ENCODE results near the gene ALKBH8. TPM values are rescaled to one million over a fixed set of nuclear protein-coding genes. Genes with fewer than 3 reads are reported as not detected.

ALKBH8 gene
- total and polyA plus RNA-seq, 2 experiments from 2014 or later: 2.7 to 5.2 TPM

DNA sequence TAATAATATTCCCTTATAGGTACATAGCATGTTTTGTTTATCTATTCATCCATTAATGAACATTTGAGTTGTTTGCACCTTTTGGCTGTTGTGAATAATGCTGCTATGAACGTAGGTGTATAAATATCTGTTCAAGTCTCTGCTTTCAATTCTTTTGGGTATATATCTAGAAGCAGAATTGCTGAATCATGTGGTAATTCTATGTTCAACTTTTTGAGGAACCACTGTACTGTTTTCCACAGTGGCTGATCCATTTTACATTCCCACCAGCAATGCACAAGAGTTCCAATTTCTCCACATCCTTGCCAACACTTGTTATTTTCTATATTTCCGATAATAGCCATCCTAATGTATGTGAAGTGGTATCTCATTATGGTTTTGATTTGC is 56.7 kb downstream of the ALKBH8 start:
- TF ChIP-seq, protein P1, sequence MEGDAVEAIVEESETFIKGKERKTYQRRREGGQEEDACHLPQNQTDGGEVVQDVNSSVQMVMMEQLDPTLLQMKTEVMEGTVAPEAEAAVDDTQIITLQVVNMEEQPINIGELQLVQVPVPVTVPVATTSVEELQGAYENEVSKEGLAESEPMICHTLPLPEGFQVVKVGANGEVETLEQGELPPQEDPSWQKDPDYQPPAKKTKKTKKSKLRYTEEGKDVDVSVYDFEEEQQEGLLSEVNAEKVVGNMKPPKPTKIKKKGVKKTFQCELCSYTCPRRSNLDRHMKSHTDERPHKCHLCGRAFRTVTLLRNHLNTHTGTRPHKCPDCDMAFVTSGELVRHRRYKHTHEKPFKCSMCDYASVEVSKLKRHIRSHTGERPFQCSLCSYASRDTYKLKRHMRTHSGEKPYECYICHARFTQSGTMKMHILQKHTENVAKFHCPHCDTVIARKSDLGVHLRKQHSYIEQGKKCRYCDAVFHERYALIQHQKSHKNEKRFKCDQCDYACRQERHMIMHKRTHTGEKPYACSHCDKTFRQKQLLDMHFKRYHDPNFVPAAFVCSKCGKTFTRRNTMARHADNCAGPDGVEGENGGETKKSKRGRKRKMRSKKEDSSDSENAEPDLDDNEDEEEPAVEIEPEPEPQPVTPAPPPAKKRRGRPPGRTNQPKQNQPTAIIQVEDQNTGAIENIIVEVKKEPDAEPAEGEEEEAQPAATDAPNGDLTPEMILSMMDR (IDR thresholded peaks at IDR 0.05; ENCODE audit: poor library complexity): no peak
- TF ChIP-seq EZH2 (IDR thresholded peaks at IDR 0.05; ENCODE audit: borderline replicate concordance) (no peak), EZH2phosphoT487 (IDR thresholded peaks at IDR 0.05; ENCODE audit: low read depth, severe bottlenecking, unreplicated experiment) (no peak)
- Histone ChIP-seq H4K20me1 (ENCODE audit: insufficient read depth, poor library complexity, severe bottlenecking) (no peaks in the 10 kb centered on the region), H2AFZ (no peak overlapping the region), H3K4me2 (no peak overlapping the region), H3K9me3 (ENCODE audit: low read depth) (no peaks in the 10 kb centered on the region), H3K4me1 (ENCODE audit: insufficient read depth) (no peaks in the 10 kb centered on the region), H3K27ac (no peak overlapping the region), H3K9me2 (replicated peaks; ENCODE audit: insufficient read depth) (no peaks in the 10 kb centered on the region), H3K4me3 (no peak overlapping the region), H3K27me3 (no peaks in the 10 kb centered on the region), H3K36me3 (replicated peaks; ENCODE audit: insufficient read depth, low read depth) (no peaks in the 10 kb centered on the region), H3K79me2 (no peaks in the 10 kb centered on the region)
- 96% methylated on average over 2 of the region's 2 CpGs for WGBS (ENCODE audit: low lambda C conversion rate, missing lambda C conversion rate)
- DNase-seq (ENCODE audit: low spot score): no peak

DNA sequence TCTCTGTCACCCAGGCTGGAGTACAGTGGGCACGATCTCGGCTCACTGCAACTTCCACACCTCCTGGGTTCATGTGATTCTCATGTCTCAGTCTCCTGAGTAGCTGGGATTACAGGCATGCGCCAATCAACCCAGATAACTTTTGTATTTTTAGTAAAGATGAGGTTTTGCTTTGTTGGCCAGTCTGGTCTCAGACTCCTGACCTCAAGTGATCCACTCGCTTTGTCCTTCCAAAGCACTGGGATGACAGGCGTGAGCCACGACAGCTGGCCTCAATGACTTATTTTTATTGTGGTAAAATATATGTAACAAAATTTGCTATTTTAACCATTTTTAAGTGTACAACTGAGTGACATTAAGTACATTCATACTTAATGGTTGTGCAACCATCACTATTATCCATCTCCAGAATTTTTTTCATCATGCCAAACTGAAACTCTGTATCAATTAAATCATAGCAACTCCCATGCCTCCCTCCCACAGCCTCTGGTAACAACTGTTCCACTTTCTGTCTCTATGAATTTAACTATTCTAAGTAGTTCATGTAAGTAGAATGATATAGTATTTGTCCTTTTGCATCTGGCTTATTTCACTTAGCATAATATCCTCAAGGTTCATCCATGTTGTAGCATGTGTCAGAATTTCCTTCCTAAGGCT is 57.2 kb downstream of the ALKBH8 start:
- H2AFZ ChIP-seq: no peak overlapping the region
- H3K4me3 ChIP-seq: no peak overlapping the region
- TF ChIP-seq EZH2 (IDR thresholded peaks at IDR 0.05; ENCODE audit: borderline replicate concordance) (no peak), EZH2phosphoT487 (IDR thresholded peaks at IDR 0.05; ENCODE audit: low read depth, severe bottlenecking, unreplicated experiment) (no peak)
- TF ChIP-seq, protein P1 (IDR thresholded peaks at IDR 0.05; ENCODE audit: poor library complexity): no peak
- 97% methylated on average over 6 of the region's 6 CpGs for WGBS (ENCODE audit: low lambda C conversion rate, missing lambda C conversion rate)
- no peaks in the 10 kb centered on the region for H3K9me3 ChIP-seq (ENCODE audit: low read depth)
- H3K9me2 ChIP-seq (replicated peaks; ENCODE audit: insufficient read depth): no peaks in the 10 kb centered on the region
- no peaks in the 10 kb centered on the region for H3K36me3 ChIP-seq (replicated peaks; ENCODE audit: insufficient read depth, low read depth)
- no peak for DNase-seq (ENCODE audit: low spot score)
- no peaks in the 10 kb centered on the region for H4K20me1 ChIP-seq (ENCODE audit: insufficient read depth, poor library complexity, severe bottlenecking)
- no peaks in the 10 kb centered on the region for H3K4me1 ChIP-seq (ENCODE audit: insufficient read depth)
- H3K79me2 ChIP-seq: no peaks in the 10 kb centered on the region
- H3K4me2 ChIP-seq: no peak overlapping the region
- no peaks in the 10 kb centered on the region for H3K27me3 ChIP-seq
- H3K27ac ChIP-seq: no peak overlapping the region

DNA sequence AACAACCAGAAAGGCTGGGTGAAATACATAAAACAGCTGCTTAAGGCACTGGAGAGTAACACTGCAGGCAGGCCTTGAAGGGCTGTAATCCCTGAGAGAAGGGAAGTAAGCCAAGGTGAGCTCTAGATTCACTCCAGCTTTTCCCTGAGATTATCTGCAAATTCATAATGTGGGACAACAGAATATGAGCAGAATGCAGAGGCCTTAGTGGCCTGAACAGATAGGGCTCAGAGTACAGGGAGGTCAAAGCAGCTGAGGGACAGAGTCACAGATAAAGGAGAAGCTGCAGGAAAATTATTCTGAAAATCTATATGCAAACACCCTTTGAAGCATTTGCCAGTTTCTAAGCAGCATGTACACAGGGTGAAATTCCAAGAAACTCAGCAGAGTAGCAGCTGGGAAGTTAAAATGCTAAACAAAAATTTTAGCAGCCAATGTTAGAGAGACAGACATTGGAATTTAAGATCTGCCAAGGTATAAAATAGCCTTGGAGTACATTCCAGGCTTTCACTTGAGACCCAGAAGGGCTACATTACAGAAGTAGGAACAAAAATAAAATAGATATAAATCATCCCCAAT is 59.8 kb downstream of the ALKBH8 start:
- no peak for DNase-seq (ENCODE audit: low spot score)
- TF ChIP-seq, protein P1 (IDR thresholded peaks at IDR 0.05; ENCODE audit: poor library complexity): no peak
- TF ChIP-seq EZH2 (IDR thresholded peaks at IDR 0.05; ENCODE audit: borderline replicate concordance): no peak
- no peak for TF ChIP-seq EZH2phosphoT487 (IDR thresholded peaks at IDR 0.05; ENCODE audit: low read depth, severe bottlenecking, unreplicated experiment)
- Histone ChIP-seq H2AFZ (no peak overlapping the region), H3K9me3 (ENCODE audit: low read depth) (no peaks in the 10 kb centered on the region), H3K4me3 (no peak overlapping the region), H3K9me2 (replicated peaks; ENCODE audit: insufficient read depth) (no peaks in the 10 kb centered on the region), H4K20me1 (ENCODE audit: insufficient read depth, poor library complexity, severe bottlenecking) (no peaks in the 10 kb centered on the region), H3K4me1 (ENCODE audit: insufficient read depth) (no peaks in the 10 kb centered on the region), H3K27ac (no peak overlapping the region), H3K27me3 (no peaks in the 10 kb centered on the region), H3K36me3 (replicated peaks; ENCODE audit: insufficient read depth, low read depth) (no peaks in the 10 kb centered on the region), H3K4me2 (no peak overlapping the region), H3K79me2 (no peaks in the 10 kb centered on the region)

Measured in hepatocyte (in vitro differentiated cells).